Lower lobe of right lung (tissue), 2 donors: ENCODE measurements around the gene POMT1. TPM values are rescaled to one million over a fixed set of nuclear protein-coding genes. Genes with fewer than 3 reads are reported as not detected.
"Not testable (repeated sequence)": the region's sequence is repeated elsewhere in the genome, so short reads cannot be mapped to it uniquely, and the experiment has no call there.

Source experiments
- ATAC-seq, 2 donors: fragments of 200-7000 bp; cut with Tn5 transposase; one replicate each; pipeline ENCODE4 v1.9.1; 2020 to 2022; ENCODE audit warnings: mild to moderate bottlenecking in 2 of 2, moderate library complexity in 2 of 2
- DNase-seq: peaks from one replicate; pipeline ENCODE4 v3.0.0-alpha.2; 2020
- H3K27ac ChIP-seq: fragments of 200-600 bp; one replicate; pipeline ENCODE4 v1.8.0; 2022
- H3K27me3 ChIP-seq: fragments of 200-600 bp; one replicate; pipeline ENCODE4 v1.8.0; 2022; ENCODE audit warnings: low read depth
- H3K36me3 ChIP-seq: fragments of 200-600 bp; one replicate; pipeline ENCODE4 v1.8.0; 2022; ENCODE audit warnings: mild to moderate bottlenecking
- H3K4me1 ChIP-seq: fragments of 200-600 bp; one replicate; pipeline ENCODE4 v1.8.0; 2022
- H3K4me3 ChIP-seq: fragments of 200-600 bp; one replicate; pipeline ENCODE4 v1.8.0; 2022; ENCODE audit warnings: mild to moderate bottlenecking
- H3K9me3 ChIP-seq: fragments of 200-600 bp; one replicate; pipeline ENCODE4 v1.8.0; 2022
- CTCF ChIP-seq: fragments of 200-600 bp; IDR thresholded peaks from one replicate; pipeline ENCODE4 v1.8.0; 2022; ENCODE audit warnings: antibody characterized with exemption, mild to moderate bottlenecking
- intact Hi-C: fragments of 100-400 bp; cut with DNase I; formaldehyde crosslinking; loops from one replicate; pipeline ENCODE4 v1.11.0; 2022
- total RNA-seq: library from RNA; stranded (reverse); fragmentation: NEBNext Ultra II Directional; extraction: Animal tissue kit (Norgen Biotek cat#: 25700); gene quantifications from one replicate; pipeline ENCODE4 v1.2.1, GENCODE V29; 2021
- donor health status: DM: no; HTN: yes; CAD: no; lungs with severe emphysema.

POMT1 gene
- total RNA-seq, 1 donor from 2014 or later, result 25.9 TPM

GRCh38 chr9:131511880-131512279 is 9.2 kb downstream of the POMT1 start:
- Histone ChIP-seq H3K9me3 (peaks cover 6% of the 10 kb centered on the region), H3K4me1 (no peaks in the 10 kb centered on the region), H3K27ac (no peak overlapping the region), H3K27me3 (no peaks in the 10 kb centered on the region), H3K36me3 (peaks cover 78% of the 10 kb centered on the region), H3K4me3 (no peak overlapping the region)
- DNase-seq, result no peak
- no peak for TF ChIP-seq CTCF
- intact Hi-C loops, result no loop called here
- no peak for ATAC-seq

- peaks cover 6% of the 10 kb centered on the region for H3K9me3 ChIP-seq
- no peak overlapping the region for H3K27ac ChIP-seq
- intact Hi-C loops, result no loop called here
- H3K27me3 ChIP-seq, result no peaks in the 10 kb centered on the region
- DNase-seq, result no peak
- ATAC-seq, result peak in 1 of 2 donors; percentile 20
- no peaks in the 10 kb centered on the region for H3K4me1 ChIP-seq
- TF ChIP-seq CTCF, result no peak
- H3K36me3 ChIP-seq, result peaks cover 84% of the 10 kb centered on the region
- H3K4me3 ChIP-seq, result no peak overlapping the region
Measured at GRCh38 chr9:131513177-131513576, 10.5 kb downstream of the POMT1 start.

GRCh38 chr9:131515559-131516031 is 12.9 kb downstream of the POMT1 start:
- ATAC-seq, H3K4me3 ChIP-seq, H3K27ac ChIP-seq, H3K27me3 ChIP-seq, intact Hi-C loops, H3K9me3 ChIP-seq, DNase-seq, H3K4me1 ChIP-seq: not testable (repeated sequence)
- peaks cover 93% of the 10 kb centered on the region for H3K36me3 ChIP-seq

GRCh38 chr9:131516100-131516499 is 13.4 kb downstream of the POMT1 start:
- Histone ChIP-seq H3K4me3 (no peak overlapping the region), H3K27ac (no peak overlapping the region), H3K9me3 (peaks cover 6% of the 10 kb centered on the region), H3K27me3 (no peaks in the 10 kb centered on the region), H3K4me1 (no peaks in the 10 kb centered on the region), H3K36me3 (peaks cover 93% of the 10 kb centered on the region)
- DNase-seq (no peak), ATAC-seq (no peak)
- TF ChIP-seq CTCF, result no peak
- intact Hi-C loops, result no loop called here

- ATAC-seq (no peak), DNase-seq (no peak)
- TF ChIP-seq CTCF, result no peak
- no peaks in the 10 kb centered on the region for H3K27me3 ChIP-seq
- peaks cover 93% of the 10 kb centered on the region for H3K36me3 ChIP-seq
- no peaks in the 10 kb centered on the region for H3K4me1 ChIP-seq
- no peak overlapping the region for H3K27ac ChIP-seq
- peaks cover 6% of the 10 kb centered on the region for H3K9me3 ChIP-seq
- H3K4me3 ChIP-seq, result no peak overlapping the region
- intact Hi-C loops, result no loop called here
Measured at GRCh38 chr9:131516930-131517329, 14.2 kb downstream of the POMT1 start.

GRCh38 chr9:131517761-131518190 is 15.1 kb downstream of the POMT1 start:
- H3K9me3 ChIP-seq, result peaks cover 6% of the 10 kb centered on the region
- H3K36me3 ChIP-seq, result peaks cover 94% of the 10 kb centered on the region
- intact Hi-C loops, result no loop called here
- H3K4me1 ChIP-seq, result no peaks in the 10 kb centered on the region
- H3K27ac ChIP-seq, result no peak overlapping the region
- DNase-seq, result no peak
- H3K27me3 ChIP-seq, result no peaks in the 10 kb centered on the region
- H3K4me3 ChIP-seq, result no peak overlapping the region
- no peak for TF ChIP-seq CTCF
- ATAC-seq, result no peak
